Transverse colon (tissue), 4 donors: ENCODE results near the gene NSMF. TPM values are rescaled to one million over a fixed set of nuclear protein-coding genes. Genes with fewer than 3 reads are reported as not detected.

Experiments
- DNase-seq: peaks from one replicate; pipeline ENCODE4 v3.0.0-alpha.2; 2019
- H3K27ac ChIP-seq, 4 donors: fragments of 200-600 bp; sonication (generic); 2 replicates each; pipeline ENCODE4 v1.5.1; 2016 to 2018; ENCODE audit warnings: inconsistent platforms in 4 of 4
- H3K27me3 ChIP-seq: fragments of 200-600 bp; sonication (generic); 2 replicates; pipeline ENCODE4 v1.5.1; 2017; ENCODE audit warnings: inconsistent platforms
- H3K36me3 ChIP-seq, 4 donors: fragments of 200-600 bp; sonication (generic); 2 replicates each; pipeline ENCODE4 v1.5.1; 2017 to 2019; ENCODE audit warnings: inconsistent platforms in 4 of 4
- H3K4me1 ChIP-seq, 4 donors: fragments of 200-600 bp; sonication (generic); 2 replicates each; pipeline ENCODE4 v1.5.1; 2017 to 2020; ENCODE audit warnings: inconsistent platforms in 4 of 4
- H3K4me3 ChIP-seq, 4 donors: fragments of 200-600 bp; sonication (generic); 1 replicate in 1 of 4; 2 replicates in 3 of 4; pipeline versions ENCODE4 v1.5.1 to v1.6.1; 2017 to 2019; ENCODE audit warnings: inconsistent platforms in 4 of 4
- H3K9me3 ChIP-seq, 2 donors: fragments of 200-600 bp; sonication (generic); 2 replicates each; pipeline ENCODE4 v1.5.1; 2017 to 2019; ENCODE audit warnings: inconsistent platforms in 2 of 2
- EP300 ChIP-seq: sonication (generic); formaldehyde crosslinking; IDR thresholded peaks from one replicate; pipeline ENCODE4 v1.6.1; 2017; ENCODE audit warnings: antibody characterized with exemption, low read depth
- POLR2A ChIP-seq: fragments of 450-650 bp; IDR thresholded peaks from one replicate; pipeline ENCODE4 v1.6.1; 2016; ENCODE audit warnings: antibody characterized with exemption, mild to moderate bottlenecking, moderate library complexity
- POLR2AphosphoS5 ChIP-seq, 3 donors: sonication (generic); formaldehyde crosslinking; IDR thresholded peaks; one replicate each; pipeline ENCODE4 v1.6.1; 2016; ENCODE audit warnings: antibody characterized with exemption in 3 of 3
- WGBS, 2 donors: methylation state at CpG; one replicate each; pipeline ENCODE4 v1.1.5; 2018; ENCODE audit warnings: low coverage in 1 of 2; 5-methylcytosine and 5-hydroxymethylcytosine counted together
- in situ Hi-C, 4 donors: fragments of 200-750 bp; cut with MboI; loops; one replicate each; pipeline versions ENCODE4 v1.15.0 to v1.15.1; 2017; ENCODE audit warnings: low sequenced_read_pairs in 3 of 4, low pct_ligation_motif_present in 1 of 4, low pct_unique_long_range_greater_than_20kb in 1 of 4
- intact Hi-C: fragments of 100-400 bp; cut with DNase I; formaldehyde crosslinking; loops from one replicate; pipeline ENCODE4 v1.15.1; 2023; ENCODE audit warnings: low total_unique reads
- total RNA-seq, 4 donors: library from RNA; depleted of rRNA; stranded (reverse); fragments of >200 nt; gene quantifications; one replicate each; pipeline ENCODE4 v1.1.0, GENCODE V29; 2016
- TF ChIP-seq, protein P1 (sequence below), 5 experiments: fragments of 200-600 bp in 3 of 5; fragments of 450-650 bp in 2 of 5; sonication (generic) in 3 of 5; IDR thresholded peaks; 1 replicate in 2 of 5; 2 replicates in 3 of 5; pipeline ENCODE4 v1.5.1; 2016 to 2017; ENCODE audit warnings: antibody characterized with exemption in 5 of 5, inconsistent platforms in 3 of 5, mild to moderate bottlenecking in 2 of 5, moderate library complexity in 1 of 5

NSMF gene
- total RNA-seq, 4 donors from 2014 or later = 44.6 to 130 (median 55.2) TPM

GRCh38 chr9:137416563-137417151 is 42.5 kb downstream of the NSMF start:
- Histone ChIP-seq H3K4me3 (peak overlapping the region in 1 of 4 donors; percentile 29), H3K9me3 (no peaks in the 10 kb centered on the region), H3K27me3 (no peaks in the 10 kb centered on the region), H3K36me3 (no peaks in the 10 kb centered on the region), H3K4me1 (peaks cover 17 to 46% (median 35%) of the 10 kb centered on the region in 4 donors), H3K27ac (no peak overlapping the region)
- in situ Hi-C loops = loop anchor here in 2 of 4 donors (25.0 kb wide), 1 partner anchor 129 kb away; the partner anchor contains the start of gene TOR4A (in 2 of the 2)
- DNase-seq = no peak
- TF ChIP-seq, protein P1, sequence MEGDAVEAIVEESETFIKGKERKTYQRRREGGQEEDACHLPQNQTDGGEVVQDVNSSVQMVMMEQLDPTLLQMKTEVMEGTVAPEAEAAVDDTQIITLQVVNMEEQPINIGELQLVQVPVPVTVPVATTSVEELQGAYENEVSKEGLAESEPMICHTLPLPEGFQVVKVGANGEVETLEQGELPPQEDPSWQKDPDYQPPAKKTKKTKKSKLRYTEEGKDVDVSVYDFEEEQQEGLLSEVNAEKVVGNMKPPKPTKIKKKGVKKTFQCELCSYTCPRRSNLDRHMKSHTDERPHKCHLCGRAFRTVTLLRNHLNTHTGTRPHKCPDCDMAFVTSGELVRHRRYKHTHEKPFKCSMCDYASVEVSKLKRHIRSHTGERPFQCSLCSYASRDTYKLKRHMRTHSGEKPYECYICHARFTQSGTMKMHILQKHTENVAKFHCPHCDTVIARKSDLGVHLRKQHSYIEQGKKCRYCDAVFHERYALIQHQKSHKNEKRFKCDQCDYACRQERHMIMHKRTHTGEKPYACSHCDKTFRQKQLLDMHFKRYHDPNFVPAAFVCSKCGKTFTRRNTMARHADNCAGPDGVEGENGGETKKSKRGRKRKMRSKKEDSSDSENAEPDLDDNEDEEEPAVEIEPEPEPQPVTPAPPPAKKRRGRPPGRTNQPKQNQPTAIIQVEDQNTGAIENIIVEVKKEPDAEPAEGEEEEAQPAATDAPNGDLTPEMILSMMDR (IDR thresholded peaks at IDR 0.05) = no peak
- TF ChIP-seq POLR2AphosphoS5 (IDR thresholded peaks at IDR 0.05) = no peak
- TF ChIP-seq POLR2A = no peak
- 95% methylated on average over 44 of the region's 45 CpGs; no CpG with 5 or more reads in 1 of the 2 donors for WGBS, 2 donors
- intact Hi-C loops = no loop called here

GRCh38 chr9:137416006-137416562 is 43.0 kb downstream of the NSMF start:
- Histone ChIP-seq H3K4me1 (peaks cover 19 to 45% (median 36%) of the 10 kb centered on the region in 4 donors), H3K36me3 (no peaks in the 10 kb centered on the region), H3K27me3 (no peaks in the 10 kb centered on the region), H3K4me3 (no peak overlapping the region), H3K9me3 (no peaks in the 10 kb centered on the region), H3K27ac (no peak overlapping the region)
- DNase-seq = no peak
- 96% methylated on average over 23 of the region's 23 CpGs; no CpG with 5 or more reads in 1 of the 2 donors for WGBS, 2 donors
- TF ChIP-seq POLR2A (no peak), POLR2AphosphoS5 (IDR thresholded peaks at IDR 0.05) (no peak), EP300 (no peak)
- TF ChIP-seq, protein P1 (IDR thresholded peaks at IDR 0.05) = no peak
- intact Hi-C loops (no loop called here), in situ Hi-C loops (loop anchor here in 2 of 4 donors (25.0 kb wide), 1 partner anchor 129 kb away; the partner anchor contains the start of gene TOR4A (in 2 of the 2))

DNA sequence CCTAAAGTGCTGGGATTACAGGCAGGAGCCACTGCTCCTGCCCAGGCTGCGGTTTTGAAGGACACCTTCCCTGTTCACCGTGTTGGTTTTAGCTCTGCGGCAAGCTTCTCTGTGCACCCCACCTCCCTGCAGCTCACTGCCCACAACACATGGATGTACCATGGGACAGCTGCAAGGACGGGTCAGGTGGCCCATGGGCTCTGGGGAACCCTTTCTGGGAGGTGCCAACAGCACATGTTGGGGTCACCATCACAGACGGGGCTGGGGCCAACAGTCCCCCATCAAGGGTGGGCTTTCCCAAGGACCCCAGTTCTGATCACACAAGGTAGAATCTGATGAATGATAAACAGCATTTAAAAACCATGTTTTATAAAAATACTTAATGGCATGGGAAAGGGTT is 43.7 kb downstream of the NSMF start:
- Histone ChIP-seq H3K4me3 (no peak overlapping the region), H3K36me3 (no peaks in the 10 kb centered on the region), H3K4me1 (peaks cover 19 to 47% (median 37%) of the 10 kb centered on the region in 4 donors), H3K27me3 (no peaks in the 10 kb centered on the region), H3K9me3 (no peaks in the 10 kb centered on the region), H3K27ac (no peak overlapping the region)
- TF ChIP-seq POLR2AphosphoS5 (IDR thresholded peaks at IDR 0.05) (no peak), POLR2A (no peak), EP300 (no peak)
- TF ChIP-seq, protein P1 (IDR thresholded peaks at IDR 0.05) = no peak
- 93% methylated on average over 5 of the region's 5 CpGs; no CpG with 5 or more reads in 1 of the 2 donors for WGBS, 2 donors
- in situ Hi-C loops (loop anchor here in 2 of 4 donors (25.0 kb wide), 1 partner anchor 128 kb away; the partner anchor contains the start of gene TOR4A (in 2 of the 2)), intact Hi-C loops (no loop called here)
- DNase-seq = no peak

GRCh38 chr9:137412431-137412830 is 46.7 kb downstream of the NSMF start:
- Histone ChIP-seq H3K4me1 (peaks cover 19 to 48% (median 32%) of the 10 kb centered on the region in 4 donors), H3K27me3 (no peaks in the 10 kb centered on the region), H3K9me3 (no peaks in the 10 kb centered on the region), H3K36me3 (no peaks in the 10 kb centered on the region), H3K4me3 (no peak overlapping the region), H3K27ac (peak overlapping the region; percentile 52 to 75 (median 71))
- intact Hi-C loops (no loop called here), in situ Hi-C loops (loop anchor here in 2 of 4 donors (25.0 kb wide), 1 partner anchor 125 kb away; the partner anchor contains the start of gene TOR4A (in 2 of the 2))
- WGBS, 2 donors = 76% methylated on average over 10 of the region's 10 CpGs; no CpG with 5 or more reads in 1 of the 2 donors
- no peak for TF ChIP-seq POLR2AphosphoS5 (IDR thresholded peaks at IDR 0.05)
- TF ChIP-seq, protein P1 (IDR thresholded peaks at IDR 0.05) = no peak
- no peak for TF ChIP-seq EP300
- TF ChIP-seq POLR2A = no peak
- DNase-seq = no peak
